OCI-LY7 (cell line): Measurements from ENCODE around the gene MAGEF1. TPM values are rescaled to one million over a fixed set of nuclear protein-coding genes. Genes with fewer than 3 reads are reported as not detected.

Experiments used
- Bru-seq: library from RNA; stranded (reverse); fragments of 400-500 nt; gene quantifications from one replicate; lab custom pipeline; 2021; lab: Mats Ljungman, UMichigan
- BruChase-seq, 2 experiments: library from RNA; stranded (reverse); fragments of 400-500 nt; gene quantifications; one replicate each; lab custom pipeline; 2021; lab: Mats Ljungman, UMichigan
- BruUV-seq: library from RNA; stranded (reverse); fragments of 400-500 nt; replicated peaks from 2 replicates; lab custom pipeline; 2021; lab: Mats Ljungman, UMichigan
- CTCF ChIA-PET: fragments of 300-600 bp; sonication (Branson Sonifier 250); formaldehyde crosslinking; loops from one replicate; lab custom pipeline; 2022; ENCODE audit warnings: antibody characterized with exemption; ENCODE audit not compliant: unreplicated experiment; lab: Charles Lee
- POLR2A ChIA-PET: fragments of 300-600 bp; sonication (Branson Sonifier 250); formaldehyde crosslinking; loops from one replicate; lab custom pipeline; 2022; ENCODE audit warnings: antibody characterized with exemption; lab: Charles Lee
- DNase-seq: peaks from one replicate; pipeline ENCODE4 v3.0.0-alpha.2; 2015; ENCODE audit warnings: low spot score
- H2AFZ ChIP-seq: fragments of 200-600 bp; sonication (generic), shearing (Covaris generic); 2 replicates; pipeline ENCODE4 v1.6.1; 2014; ENCODE audit warnings: mild to moderate bottlenecking, antibody characterized with exemption, low read length, moderate library complexity
- H3K27ac ChIP-seq: fragments of 200-600 bp; sonication (generic); 2 replicates; pipeline ENCODE4 v1.5.1; 2014; ENCODE audit warnings: mixed run types, low read depth, mild to moderate bottlenecking, moderate library complexity, low read length, inconsistent platforms; ENCODE audit not compliant: poor library complexity, severe bottlenecking
- H3K36me3 ChIP-seq: fragments of 200-600 bp; sonication (generic); 2 replicates; pipeline ENCODE4 v1.6.1; 2014; ENCODE audit warnings: mild to moderate bottlenecking, antibody characterized with exemption, low read length, moderate library complexity, mixed read lengths; ENCODE audit not compliant: insufficient read depth
- H3K4me1 ChIP-seq: fragments of 200-600 bp; sonication (generic); 2 replicates; pipeline ENCODE4 v1.5.1; 2014; ENCODE audit warnings: mild to moderate bottlenecking, low read length; ENCODE audit not compliant: insufficient read depth, poor library complexity, severe bottlenecking
- H3K4me2 ChIP-seq: fragments of 200-600 bp; sonication (generic); 2 replicates; pipeline ENCODE4 v1.6.1; 2014; ENCODE audit warnings: mild to moderate bottlenecking, low read length
- H3K4me3 ChIP-seq: fragments of 200-600 bp; sonication (generic); 2 replicates; pipeline ENCODE4 v1.5.1; 2014; ENCODE audit warnings: mild to moderate bottlenecking, low read depth, low read length; ENCODE audit not compliant: poor library complexity, severe bottlenecking
- H3K79me2 ChIP-seq: fragments of 200-600 bp; sonication (generic); 2 replicates; pipeline ENCODE4 v1.6.1; 2016; ENCODE audit warnings: low read depth, mild to moderate bottlenecking, low read length, moderate library complexity, mixed read lengths; ENCODE audit not compliant: insufficient read depth
- H3K9me2 ChIP-seq: fragments of 200-600 bp; sonication (generic); 2 replicates; pipeline ENCODE4 v1.6.1; 2016; ENCODE audit warnings: mild to moderate bottlenecking, low read length, mixed read lengths; ENCODE audit not compliant: insufficient read depth
- H3K9me3 ChIP-seq: fragments of 200-600 bp; sonication (generic); 2 replicates; pipeline ENCODE4 v1.6.1; 2014; ENCODE audit warnings: mild to moderate bottlenecking, mixed run types, low read length, mixed read lengths
- H4K20me1 ChIP-seq: fragments of 200-600 bp; sonication (generic); 2 replicates; pipeline ENCODE4 v1.6.1; 2014; ENCODE audit warnings: mild to moderate bottlenecking, antibody characterized with exemption, low read length, moderate library complexity, mixed read lengths; ENCODE audit not compliant: insufficient read depth
- CTCF ChIP-seq: fragments of 200-600 bp; sonication (generic); conservative IDR thresholded peaks from 2 replicates; pipeline ENCODE4 v1.5.1; 2014; ENCODE audit warnings: mild to moderate bottlenecking, antibody characterized with exemption, low read length, moderate library complexity, mixed read lengths
- EZH2phosphoT487 ChIP-seq: fragments of 200-600 bp; sonication (generic); IDR thresholded peaks from 2 replicates; pipeline ENCODE4 v1.6.1; 2018; ENCODE audit warnings: low read depth, borderline replicate concordance, mild to moderate bottlenecking, mixed run types, antibody characterized with exemption, low read length, moderate library complexity, mixed read lengths
- intact Hi-C: fragments of 100-400 bp; cut with micrococcal nuclease; formaldehyde crosslinking; loops from one replicate; pipeline ENCODE4 v1.10.0; 2022; ENCODE audit not compliant: unreplicated experiment
- long read RNA-seq: library from polyadenylated mRNA; stranded (forward); transcript quantifications from one replicate; pipeline ENCODE4 v2.0.0, GENCODE V29; 2022
- total RNA-seq, 2 experiments: library from RNA; depleted of rRNA in 1 of 2; stranded (reverse); fragments of >200 nt in 1 of 2; shearing (Covaris generic) in 1 of 2; gene quantifications; 2 replicates each; pipeline ENCODE4 v1.2.3, GENCODE V29; 2014 to 2022

The MAGEF1 gene, protein sequence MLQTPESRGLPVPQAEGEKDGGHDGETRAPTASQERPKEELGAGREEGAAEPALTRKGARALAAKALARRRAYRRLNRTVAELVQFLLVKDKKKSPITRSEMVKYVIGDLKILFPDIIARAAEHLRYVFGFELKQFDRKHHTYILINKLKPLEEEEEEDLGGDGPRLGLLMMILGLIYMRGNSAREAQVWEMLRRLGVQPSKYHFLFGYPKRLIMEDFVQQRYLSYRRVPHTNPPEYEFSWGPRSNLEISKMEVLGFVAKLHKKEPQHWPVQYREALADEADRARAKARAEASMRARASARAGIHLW
- total RNA-seq (2014; rRNA removed; shearing (Covaris generic)) (29.2 and 33.2 TPM in 2 replicates), total RNA-seq (2022) (45.0 and 47.8 TPM in 2 replicates), Bru-seq, nascent RNA (percentile 87 among the genes with signal in this experiment), BruChase-seq, experiment 1, labeled RNA remaining after a 6-hour chase (percentile 90 among the genes with signal in this experiment), BruChase-seq, experiment 2, labeled RNA remaining after a 2-hour chase (percentile 94 among the genes with signal in this experiment)
- long read RNA-seq, transcript MAGEF1-201 (1 exons, 1,636 nt): major isoform, 93 of 94 reads
- long read RNA-seq, partial matches to known transcripts: 0 of 94 reads
- long read RNA-seq, other reads (novel, unspliced or antisense): 1 of 94 reads

GRCh38 chr3:184711493-184712247, at the start of gene MAGEF1:
MAGEF1 (minus strand) TSS chr3:184712064; CDS start chr3:184711821, 243 bp downstream.
- Histone ChIP-seq H3K4me3 (peak within 1 kb of the TSS; percentile 78), H3K36me3 (peaks cover 30% of the 10 kb centered on the region), H3K79me2 (peaks cover 17% of the 10 kb centered on the region; the same call in 1 of the 2 replicates), H2AFZ (peak within 1 kb of the TSS; percentile 85), H3K4me1 (peaks cover 17% of the 10 kb centered on the region), H3K9me3 (peaks cover 6% of the 10 kb centered on the region; the same call in 1 of the 2 replicates), H3K9me2 (no peaks in the 10 kb centered on the region), H3K27ac (peak within 1 kb of the TSS; percentile 73), H3K4me2 (peak within 1 kb of the TSS; percentile 92), H4K20me1 (no peaks in the 10 kb centered on the region)
- ChIA-PET POLR2A (no interaction called here), CTCF (interaction anchor here (1.5 kb wide), 1 partner anchor 151 kb away, joined by 3 read pairs; the partner anchor contains the start of gene EPHB3)
- TF ChIP-seq EZH2phosphoT487 (no peak), CTCF (no peak)
- BruUV-seq: no TSS peak
- intact Hi-C loops: no loop called here
- DNase-seq: peak; percentile 83

- Histone ChIP-seq H3K9me3 (no peaks in the 10 kb centered on the region), H3K36me3 (no peaks in the 10 kb centered on the region), H3K4me1 (peaks cover 15% of the 10 kb centered on the region), H3K27ac (no peak overlapping the region), H3K9me2 (no peaks in the 10 kb centered on the region), H3K4me2 (no peak overlapping the region), H2AFZ (no peak overlapping the region), H4K20me1 (no peaks in the 10 kb centered on the region), H3K4me3 (no peak overlapping the region), H3K79me2 (no peaks in the 10 kb centered on the region)
- intact Hi-C loops: no loop called here
- TF ChIP-seq CTCF (no peak), EZH2phosphoT487 (no peak)
- BruUV-seq: no TSS peak
- DNase-seq: no peak
- POLR2A ChIA-PET: no interaction called here
- CTCF ChIA-PET: no interaction called here
These were observed 49.4 kb upstream of the MAGEF1 start for GRCh38 chr3:184761075-184761841.
